Testis (tissue), 3 donors: ENCODE results near the gene ULBP3. TPM values are rescaled to one million over a fixed set of nuclear protein-coding genes. Genes with fewer than 3 reads are reported as not detected.

Source experiments
- DNase-seq: peaks from one replicate; pipeline ENCODE4 v3.0.0-alpha.2; 2019
- H3K27ac ChIP-seq, 2 donors: fragments of 200-600 bp; sonication (generic); one replicate each; pipeline ENCODE4 v1.5.1; 2019
- H3K27me3 ChIP-seq: fragments of 200-600 bp; sonication (generic); one replicate; pipeline ENCODE4 v1.5.1; 2019
- H3K36me3 ChIP-seq: fragments of 200-600 bp; sonication (generic); one replicate; pipeline ENCODE4 v1.5.1; 2017; ENCODE audit warnings: low read depth; ENCODE audit errors: missing control alignments
- H3K4me1 ChIP-seq: fragments of 200-600 bp; sonication (generic); one replicate; pipeline ENCODE4 v1.5.1; 2019
- H3K4me3 ChIP-seq, 2 donors: fragments of 200-600 bp; sonication (generic); one replicate each; pipeline ENCODE4 v1.5.1; 2017 to 2019
- H3K9me3 ChIP-seq: fragments of 200-600 bp; sonication (generic); one replicate; pipeline ENCODE4 v1.5.1; 2017
- POLR2A ChIP-seq: fragments of 450-650 bp; IDR thresholded peaks from one replicate; pipeline ENCODE4 v1.6.1; 2017; ENCODE audit warnings: antibody characterized with exemption, mild to moderate bottlenecking, moderate library complexity
- WGBS, 2 donors: methylation state at CpG; one replicate each; pipeline ENCODE4 v1.1.5; 2018; 5-methylcytosine and 5-hydroxymethylcytosine counted together
- intact Hi-C: fragments of 100-400 bp; cut with DNase I; formaldehyde crosslinking; loops from one replicate; pipeline ENCODE4 v1.15.1; 2023; ENCODE audit warnings: low total_unique reads
- polyA plus RNA-seq: library from polyadenylated mRNA; stranded (reverse); fragments of 350-450 nt; fragmentation: Illumina TruSeq; extraction: RNeasy Lipid Tissue Mini Kit (QIAGEN cat#74804); gene quantifications from one replicate; pipeline ENCODE4 v1.2.3, GENCODE V29; 2014; ENCODE audit warnings: low read depth, low replicate concordance; ENCODE audit not compliant: insufficient read depth
- total RNA-seq, 2 donors: library from RNA; depleted of rRNA; stranded (reverse); fragments of >200 nt; gene quantifications; one replicate each; pipeline ENCODE4 v1.2.3, GENCODE V29; 2016
- TF ChIP-seq, protein P1 (sequence below), 3 experiments: fragments of 450-650 bp in 2 of 3; fragments of 200-600 bp in 1 of 3; sonication (generic) in 1 of 3; IDR thresholded peaks; one replicate each; pipeline ENCODE4 v1.5.1; 2016 to 2019; ENCODE audit warnings: antibody characterized with exemption in 3 of 3, mild to moderate bottlenecking in 2 of 3, moderate library complexity in 1 of 3

Gene ULBP3
- total and polyA plus RNA-seq, 3 donors from 2014 or later, result 10.3 to 48.3 (median 33.5) TPM

DNA sequence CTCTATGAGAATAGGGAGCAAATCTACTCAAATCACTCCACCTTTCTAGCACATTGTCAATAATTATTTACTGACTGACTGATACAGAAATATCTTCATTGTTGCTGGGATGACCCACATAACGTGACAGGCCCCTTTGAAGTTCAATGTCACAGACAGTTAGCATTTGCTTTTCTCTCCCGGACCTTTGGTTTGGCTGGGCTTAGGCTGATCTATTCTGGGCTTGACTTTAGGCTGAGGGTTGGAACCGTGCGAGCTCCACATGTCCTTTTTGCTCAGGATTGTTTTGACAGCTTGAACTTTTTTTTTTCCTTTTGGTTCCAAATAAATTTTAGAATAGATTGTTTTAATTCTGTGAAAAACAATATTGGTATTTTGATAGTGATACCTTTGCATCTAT lies 12.0 kb downstream of the ULBP3 start:
- H3K36me3 ChIP-seq, result no peaks in the 10 kb centered on the region
- intact Hi-C loops, result no loop called here
- no peak for TF ChIP-seq POLR2A
- TF ChIP-seq, protein P1, sequence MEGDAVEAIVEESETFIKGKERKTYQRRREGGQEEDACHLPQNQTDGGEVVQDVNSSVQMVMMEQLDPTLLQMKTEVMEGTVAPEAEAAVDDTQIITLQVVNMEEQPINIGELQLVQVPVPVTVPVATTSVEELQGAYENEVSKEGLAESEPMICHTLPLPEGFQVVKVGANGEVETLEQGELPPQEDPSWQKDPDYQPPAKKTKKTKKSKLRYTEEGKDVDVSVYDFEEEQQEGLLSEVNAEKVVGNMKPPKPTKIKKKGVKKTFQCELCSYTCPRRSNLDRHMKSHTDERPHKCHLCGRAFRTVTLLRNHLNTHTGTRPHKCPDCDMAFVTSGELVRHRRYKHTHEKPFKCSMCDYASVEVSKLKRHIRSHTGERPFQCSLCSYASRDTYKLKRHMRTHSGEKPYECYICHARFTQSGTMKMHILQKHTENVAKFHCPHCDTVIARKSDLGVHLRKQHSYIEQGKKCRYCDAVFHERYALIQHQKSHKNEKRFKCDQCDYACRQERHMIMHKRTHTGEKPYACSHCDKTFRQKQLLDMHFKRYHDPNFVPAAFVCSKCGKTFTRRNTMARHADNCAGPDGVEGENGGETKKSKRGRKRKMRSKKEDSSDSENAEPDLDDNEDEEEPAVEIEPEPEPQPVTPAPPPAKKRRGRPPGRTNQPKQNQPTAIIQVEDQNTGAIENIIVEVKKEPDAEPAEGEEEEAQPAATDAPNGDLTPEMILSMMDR (IDR thresholded peaks at IDR 0.05), result no peak
- no peaks in the 10 kb centered on the region for H3K27me3 ChIP-seq
- H3K27ac ChIP-seq, result no peak overlapping the region
- 56 to 61% methylated on average over 4 of the region's 4 CpGs for WGBS, 2 donors
- DNase-seq, result no peak
- H3K4me1 ChIP-seq, result no peaks in the 10 kb centered on the region
- no peak overlapping the region for H3K4me3 ChIP-seq
- no peaks in the 10 kb centered on the region for H3K9me3 ChIP-seq

DNA sequence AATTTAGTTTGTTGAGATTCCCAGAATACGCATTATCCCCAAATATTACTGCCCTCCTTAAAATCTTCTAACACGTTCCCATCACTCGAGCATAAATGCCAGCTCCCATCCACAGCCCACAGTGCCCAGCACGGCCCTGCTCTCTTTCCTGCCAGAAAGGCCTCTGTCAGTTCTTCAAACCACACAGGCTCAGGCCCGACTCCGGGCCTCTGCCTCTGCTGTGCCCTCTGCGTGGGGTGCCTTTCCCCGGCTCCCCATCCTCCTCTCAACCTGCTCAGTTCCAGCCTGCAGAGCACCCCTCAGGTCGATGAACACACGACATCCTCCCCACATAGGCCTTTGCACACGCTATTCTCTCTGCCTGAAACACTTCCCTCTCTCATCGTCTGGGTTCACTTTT lies 12.8 kb downstream of the ULBP3 start:
- Histone ChIP-seq H3K9me3 (no peaks in the 10 kb centered on the region), H3K4me3 (no peak overlapping the region), H3K36me3 (no peaks in the 10 kb centered on the region), H3K27me3 (no peaks in the 10 kb centered on the region), H3K4me1 (no peaks in the 10 kb centered on the region), H3K27ac (no peak overlapping the region)
- WGBS, 2 donors, result 69 to 79% methylated on average over 12 of the region's 12 CpGs
- TF ChIP-seq POLR2A, result no peak
- TF ChIP-seq, protein P1 (IDR thresholded peaks at IDR 0.05), result no peak
- no peak for DNase-seq
- intact Hi-C loops, result no loop called here

DNA sequence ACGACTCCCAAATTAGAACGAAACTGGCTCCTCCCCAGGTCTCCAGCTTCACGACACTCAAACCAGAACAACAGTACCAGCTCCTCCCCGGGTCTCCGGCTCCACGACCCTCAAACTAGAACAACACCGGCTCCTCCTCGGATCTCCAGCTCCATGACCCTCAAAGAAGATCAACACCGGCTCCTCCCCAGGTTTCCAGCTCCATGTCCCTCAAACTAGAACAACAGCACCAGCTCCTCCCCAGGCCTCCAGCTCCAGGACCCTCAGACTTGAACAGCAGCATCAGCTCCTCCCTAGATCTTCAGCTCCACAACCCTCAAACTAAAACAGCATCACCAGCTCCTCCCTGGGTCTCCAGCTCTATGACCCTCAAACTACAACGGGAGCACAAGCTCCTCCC lies 13.8 kb downstream of the ULBP3 start:
- intact Hi-C loops, result no loop called here
- 84% methylated on average over 10 of the region's 10 CpGs for WGBS, 2 donors
- TF ChIP-seq, protein P1 (IDR thresholded peaks at IDR 0.05), result no peak
- TF ChIP-seq POLR2A, result no peak

DNA sequence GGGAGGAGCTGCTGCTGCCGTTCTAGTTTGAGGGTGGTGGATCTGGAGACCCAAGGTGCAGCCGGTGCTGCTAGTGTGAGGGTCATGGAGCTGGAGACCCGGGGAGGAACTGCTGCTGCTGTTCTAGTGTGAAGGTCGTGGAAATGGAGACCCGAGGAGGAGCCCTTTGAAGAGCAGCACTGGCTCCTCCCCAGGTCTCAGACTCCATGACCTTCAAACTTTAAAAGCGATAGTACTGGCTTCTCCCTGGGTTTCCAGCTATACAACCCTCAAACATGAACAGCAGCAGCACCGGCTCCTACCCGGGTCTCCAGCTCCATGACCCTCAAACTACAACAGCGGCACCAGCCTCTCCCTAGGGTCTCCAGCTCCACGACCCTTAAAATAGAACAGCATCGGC lies 15.5 kb downstream of the ULBP3 start:
- no peak for DNase-seq
- no peaks in the 10 kb centered on the region for H3K9me3 ChIP-seq
- H3K27ac ChIP-seq, result no peak overlapping the region
- H3K36me3 ChIP-seq, result no peaks in the 10 kb centered on the region
- no peaks in the 10 kb centered on the region for H3K27me3 ChIP-seq
- TF ChIP-seq, protein P1 (IDR thresholded peaks at IDR 0.05), result no peak
- TF ChIP-seq POLR2A, result no peak
- intact Hi-C loops, result no loop called here
- H3K4me3 ChIP-seq, result no peak overlapping the region
- 61 to 64% methylated on average over 8 to 11 of the region's 11 CpGs for WGBS, 2 donors
- H3K4me1 ChIP-seq, result no peaks in the 10 kb centered on the region

More for the DNA sequence above, 13.8 kb downstream of the ULBP3 start:
- DNase-seq, result no peak
- Histone ChIP-seq H3K4me3 (no peak overlapping the region), H3K27ac (no peak overlapping the region), H3K9me3 (no peaks in the 10 kb centered on the region), H3K4me1 (no peaks in the 10 kb centered on the region), H3K27me3 (no peaks in the 10 kb centered on the region), H3K36me3 (no peaks in the 10 kb centered on the region)

DNA sequence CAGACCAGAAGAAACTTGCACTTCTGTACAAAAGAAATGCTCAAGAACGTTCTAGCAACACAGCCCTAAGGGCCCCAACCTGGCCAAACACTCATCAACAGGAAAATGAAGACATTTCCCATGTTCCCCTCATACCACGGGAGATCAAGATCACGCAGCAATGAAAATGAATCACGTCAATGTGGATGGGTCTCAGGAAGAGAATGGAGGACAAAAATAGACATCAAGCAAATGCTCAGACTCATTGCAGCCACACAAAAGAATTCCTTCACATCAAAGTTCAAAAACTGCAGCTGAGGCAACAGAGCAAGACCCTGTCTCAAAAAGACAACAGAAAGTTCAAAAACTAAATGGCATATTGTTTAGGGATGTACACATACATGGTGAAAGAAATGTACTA lies 18.1 kb downstream of the ULBP3 start:
- Histone ChIP-seq H3K36me3 (no peaks in the 10 kb centered on the region), H3K9me3 (no peaks in the 10 kb centered on the region), H3K27ac (no peak overlapping the region), H3K4me3 (no peak overlapping the region), H3K27me3 (no peaks in the 10 kb centered on the region), H3K4me1 (no peaks in the 10 kb centered on the region)
- no peak for DNase-seq
- intact Hi-C loops, result no loop called here
- TF ChIP-seq POLR2A, result no peak
- TF ChIP-seq, protein P1 (IDR thresholded peaks at IDR 0.05), result no peak
- 76 to 78% methylated on average over 4 of the region's 4 CpGs for WGBS, 2 donors
